Keratinocyte (primary cell): ENCODE results near the gene SOCS3. TPM values are rescaled to one million over a fixed set of nuclear protein-coding genes. Genes with fewer than 3 reads are reported as not detected.
"Not testable (repeated sequence)": the region's sequence is repeated elsewhere in the genome, so short reads cannot be mapped to it uniquely, and the experiment has no call there.

Experiments
- DNase-seq: peaks from one replicate; pipeline ENCODE4 v3.0.0-alpha.2; 2011; ENCODE audit warnings: low read depth, missing footprints, low spot score
- FAIRE-seq: peaks from 2 replicates; lab custom pipeline; 2011; peaks lifted over from hg19 to GRCh38; lab: Jason Lieb, UNC
- H2AFZ ChIP-seq: 2 replicates; pipeline ENCODE4 v1.6.0; 2012; ENCODE audit warnings: low read length, control low read depth, inconsistent platforms; ENCODE audit not compliant: control insufficient read depth
- H3K27ac ChIP-seq: 2 replicates; pipeline ENCODE4 v1.5.1; 2011; ENCODE audit warnings: low read length; ENCODE audit not compliant: control insufficient read depth, insufficient read depth
- H3K27me3 ChIP-seq: 3 replicates; pipeline ENCODE4 v1.6.0; 2011; ENCODE audit warnings: low read length; ENCODE audit not compliant: control insufficient read depth, insufficient read depth; ENCODE audit errors: extremely low read depth
- H3K36me3 ChIP-seq, 2 experiments: 2 replicates in 1 of 2; 3 replicates in 1 of 2; pipeline ENCODE4 v1.5.1; 2011; ENCODE audit warnings: low read length in 2 of 2, mild to moderate bottlenecking in 1 of 2; ENCODE audit not compliant: control insufficient read depth in 2 of 2, insufficient read depth in 2 of 2; ENCODE audit errors: extremely low read depth in 1 of 2
- H3K4me1 ChIP-seq: 3 replicates; pipeline ENCODE4 v1.5.1; 2011; ENCODE audit warnings: low read length; ENCODE audit not compliant: control insufficient read depth, insufficient read depth; ENCODE audit errors: extremely low read depth
- H3K4me2 ChIP-seq: 3 replicates; pipeline ENCODE4 v1.6.0; 2011; ENCODE audit warnings: low read depth, low read length; ENCODE audit not compliant: control insufficient read depth, insufficient read depth; ENCODE audit errors: extremely low read depth
- H3K4me3 ChIP-seq, 3 experiments: fragments of 200-600 bp in 1 of 3; sonication (generic) in 1 of 3; 2 replicates in 2 of 3; 3 replicates in 1 of 3; pipeline ENCODE4 v1.5.1; 2011 to 2016; ENCODE audit warnings: low read length in 3 of 3, mild to moderate bottlenecking in 3 of 3, control low read depth in 2 of 3, inconsistent platforms in 1 of 3, low read depth in 1 of 3, mixed read lengths in 1 of 3, mixed run types in 1 of 3, moderate library complexity in 1 of 3; ENCODE audit not compliant: control insufficient read depth in 2 of 3, insufficient read depth in 2 of 3; ENCODE audit errors: extremely low read depth in 1 of 3
- H3K79me2 ChIP-seq: 2 replicates; pipeline ENCODE4 v1.6.0; 2012; ENCODE audit warnings: low read length; ENCODE audit not compliant: control insufficient read depth, insufficient read depth
- H3K9ac ChIP-seq: 3 replicates; pipeline ENCODE4 v1.6.0; 2011; ENCODE audit warnings: low read length; ENCODE audit not compliant: control insufficient read depth, insufficient read depth; ENCODE audit errors: extremely low read depth
- H3K9me1 ChIP-seq: 3 replicates; pipeline ENCODE4 v1.6.0; 2011; ENCODE audit warnings: low read length; ENCODE audit not compliant: control insufficient read depth, insufficient read depth; ENCODE audit errors: extremely low read depth
- H3K9me3 ChIP-seq: 2 replicates; pipeline ENCODE4 v1.5.1; 2012; ENCODE audit warnings: low read depth, low read length; ENCODE audit not compliant: control insufficient read depth
- H4K20me1 ChIP-seq: 3 replicates; pipeline ENCODE4 v1.6.0; 2011; ENCODE audit warnings: low read length; ENCODE audit not compliant: control insufficient read depth, insufficient read depth; ENCODE audit errors: extremely low read depth
- EZH2 ChIP-seq: IDR thresholded peaks from one replicate; pipeline ENCODE4 v1.6.1; 2012; ENCODE audit warnings: inconsistent platforms, mild to moderate bottlenecking, low read length, moderate library complexity
- dilution Hi-C: fragments of 300-500 bp; cut with MboI; formaldehyde crosslinking; loops from one replicate; pipeline ENCODE4 v1.7.0; 2020; ENCODE audit warnings: low sequenced_read_pairs; ENCODE audit not compliant: extremely low pct_ligation_motif_present
- polyA plus RNA-seq, 5 experiments: library from polyadenylated mRNA; depleted of rRNA in 3 of 5; stranded (reverse) in 3 of 5; stranded (forward) in 1 of 5; unstranded in 1 of 5; fragments of >200 nt; gene quantifications; 1 replicate in 1 of 5; 2 replicates in 3 of 5; 3 replicates in 1 of 5; pipeline versions ENCODE4 v1.2.1 to v1.2.3, GENCODE V29; 2011 to 2012; ENCODE audit warnings: missing spikeins in 2 of 5, low read depth in 1 of 5, low replicate concordance in 1 of 5
- TF ChIP-seq, protein P1 (sequence below), 3 experiments: IDR thresholded peaks in 1 of 3; conservative IDR thresholded peaks in 1 of 3; optimal IDR thresholded peaks in 1 of 3; 2 replicates in 2 of 3; 3 replicates in 1 of 3; pipeline versions ENCODE3 to v1.5.1; 2011; ENCODE audit warnings: low read length in 3 of 3, mild to moderate bottlenecking in 3 of 3, moderate library complexity in 2 of 3, control low read depth in 1 of 3, inconsistent platforms in 1 of 3; ENCODE audit not compliant: insufficient read depth in 2 of 3; ENCODE audit errors: extremely low read depth in 1 of 3

SOCS3 gene
- polyA plus RNA-seq, 1 donor (not counting 4 experiments of a cell fraction or from before 2014, with no cell fraction given): 9.4 TPM

DNA sequence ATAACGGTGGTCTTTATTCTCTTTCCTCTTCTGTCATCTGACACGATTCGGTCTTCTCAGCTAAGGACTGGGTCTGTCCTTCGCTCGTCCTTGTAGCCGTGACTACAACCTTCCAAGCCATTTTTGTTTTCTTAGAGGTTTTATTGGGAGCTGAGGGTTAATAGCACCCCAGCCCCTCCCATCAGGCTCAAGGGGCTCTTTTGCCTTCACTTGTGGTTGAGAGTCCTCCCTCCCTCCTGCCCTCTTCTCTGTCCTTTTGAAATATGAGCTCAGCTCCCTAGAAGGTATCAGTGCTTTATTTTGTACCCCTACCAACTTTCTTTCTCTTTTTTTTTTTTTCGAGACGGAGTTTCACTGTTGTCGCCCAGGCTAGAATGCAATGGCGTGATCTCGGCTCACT is 24.7 kb downstream of the SOCS3 start:
- Histone ChIP-seq H3K79me2 (no peaks in the 10 kb centered on the region), H3K27me3 (no peaks in the 10 kb centered on the region), H3K9me1 (no peaks in the 10 kb centered on the region), H3K27ac (peak overlapping the region; percentile 19), H3K9ac (no peak overlapping the region), H3K4me2 (no peak overlapping the region), H3K9me3 (no peaks in the 10 kb centered on the region), H2AFZ (no peak overlapping the region), H4K20me1 (no peaks in the 10 kb centered on the region), H3K4me1 (peaks cover 35% of the 10 kb centered on the region), H3K36me3 (no peaks in the 10 kb centered on the region), H3K4me3 (no peak overlapping the region)
- TF ChIP-seq EZH2: no peak
- TF ChIP-seq, protein P1, sequence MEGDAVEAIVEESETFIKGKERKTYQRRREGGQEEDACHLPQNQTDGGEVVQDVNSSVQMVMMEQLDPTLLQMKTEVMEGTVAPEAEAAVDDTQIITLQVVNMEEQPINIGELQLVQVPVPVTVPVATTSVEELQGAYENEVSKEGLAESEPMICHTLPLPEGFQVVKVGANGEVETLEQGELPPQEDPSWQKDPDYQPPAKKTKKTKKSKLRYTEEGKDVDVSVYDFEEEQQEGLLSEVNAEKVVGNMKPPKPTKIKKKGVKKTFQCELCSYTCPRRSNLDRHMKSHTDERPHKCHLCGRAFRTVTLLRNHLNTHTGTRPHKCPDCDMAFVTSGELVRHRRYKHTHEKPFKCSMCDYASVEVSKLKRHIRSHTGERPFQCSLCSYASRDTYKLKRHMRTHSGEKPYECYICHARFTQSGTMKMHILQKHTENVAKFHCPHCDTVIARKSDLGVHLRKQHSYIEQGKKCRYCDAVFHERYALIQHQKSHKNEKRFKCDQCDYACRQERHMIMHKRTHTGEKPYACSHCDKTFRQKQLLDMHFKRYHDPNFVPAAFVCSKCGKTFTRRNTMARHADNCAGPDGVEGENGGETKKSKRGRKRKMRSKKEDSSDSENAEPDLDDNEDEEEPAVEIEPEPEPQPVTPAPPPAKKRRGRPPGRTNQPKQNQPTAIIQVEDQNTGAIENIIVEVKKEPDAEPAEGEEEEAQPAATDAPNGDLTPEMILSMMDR (optimal IDR thresholded peaks at IDR 0.05 in 1 of 3, IDR thresholded peaks at IDR 0.05 in 1 of 3, conservative IDR thresholded peaks at IDR 0.05 in 1 of 3; ENCODE audit: extremely low read depth in 1 of 3, insufficient read depth in 2 of 3, low read length in 3 of 3): no peak
- FAIRE-seq: no peak
- no peak for DNase-seq
- dilution Hi-C loops: no loop called here

DNA sequence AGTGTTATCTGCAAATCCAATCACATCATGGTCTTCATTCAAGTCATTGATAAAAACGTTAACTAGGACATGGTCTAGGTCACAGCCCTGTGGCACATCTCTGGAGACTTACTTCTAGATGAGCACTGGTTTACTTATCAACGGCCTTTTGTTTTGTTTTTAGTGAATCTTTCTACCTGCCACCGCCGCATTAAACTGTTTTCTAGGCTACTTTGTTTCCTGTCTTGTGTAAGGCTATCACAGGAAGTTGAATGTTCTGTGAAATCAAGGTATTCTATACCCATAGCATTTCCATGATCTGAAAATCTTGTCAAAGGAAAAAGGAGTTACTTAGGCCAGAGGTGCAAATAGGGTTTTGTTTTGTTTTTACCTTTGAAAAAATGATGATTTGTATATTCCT is 26.9 kb downstream of the SOCS3 start:
- dilution Hi-C loops: no loop called here
- Histone ChIP-seq H3K9me1 (no peaks in the 10 kb centered on the region), H3K4me1 (peaks cover 27% of the 10 kb centered on the region), H3K27ac (no peak overlapping the region), H3K9me3 (no peaks in the 10 kb centered on the region), H2AFZ (no peak overlapping the region), H3K36me3 (no peaks in the 10 kb centered on the region), H3K9ac (no peak overlapping the region), H4K20me1 (no peaks in the 10 kb centered on the region), H3K79me2 (no peaks in the 10 kb centered on the region), H3K4me3 (no peak overlapping the region), H3K27me3 (no peaks in the 10 kb centered on the region), H3K4me2 (no peak overlapping the region)
- DNase-seq: no peak
- TF ChIP-seq, protein P1 (optimal IDR thresholded peaks at IDR 0.05 in 1 of 3, IDR thresholded peaks at IDR 0.05 in 1 of 3, conservative IDR thresholded peaks at IDR 0.05 in 1 of 3; ENCODE audit: extremely low read depth in 1 of 3, insufficient read depth in 2 of 3, low read length in 3 of 3): no peak
- no peak for TF ChIP-seq EZH2
- no peak for FAIRE-seq

DNA sequence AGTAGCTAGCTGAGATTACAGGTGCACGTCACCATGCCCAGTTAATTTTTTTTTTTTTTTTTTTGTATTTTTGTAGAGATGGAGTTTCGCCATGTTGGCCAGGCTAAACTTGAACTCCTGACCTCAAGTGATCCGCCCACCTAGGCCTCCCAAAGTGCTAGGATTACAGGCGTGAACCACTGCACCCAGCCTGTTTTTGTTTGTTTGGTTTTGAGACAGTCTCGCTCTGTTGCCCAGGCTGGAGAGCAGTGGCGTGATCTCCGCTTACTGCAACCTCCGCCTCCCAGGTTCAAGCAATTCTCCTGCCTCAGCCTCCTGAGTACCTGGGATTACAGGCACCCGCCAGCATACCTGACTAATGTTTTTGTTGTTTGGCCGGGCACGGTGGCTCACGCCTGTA is 28.5 kb downstream of the SOCS3 start:
- DNase-seq, H3K9me1 ChIP-seq, H3K4me2 ChIP-seq, H3K9ac ChIP-seq, H4K20me1 ChIP-seq, H2AFZ ChIP-seq, H3K27me3 ChIP-seq, H3K27ac ChIP-seq, H3K4me3 ChIP-seq, dilution Hi-C loops, H3K9me3 ChIP-seq, H3K36me3 ChIP-seq, FAIRE-seq, H3K79me2 ChIP-seq: not testable (repeated sequence)
- H3K4me1 ChIP-seq: peaks cover 27% of the 10 kb centered on the region
